ENCODE measurements around the gene NOLC1.

- TF ChIP-seq JUND (IDR thresholded peaks at IDR 0.05) (no peak), CTCF (IDR thresholded peaks at IDR 0.05; ENCODE audit: low read depth, low read length, missing input control) (no peak), YY1 (IDR thresholded peaks at IDR 0.05) (no peak), RXRA (IDR thresholded peaks at IDR 0.05) (no peak), HNF4A (conservative IDR thresholded peaks at IDR 0.05) (no peak), GABPA (IDR thresholded peaks at IDR 0.05 in 1 of 2, conservative IDR thresholded peaks at IDR 0.05 in 1 of 2) (no peak)
These were observed 39.9 kb upstream of the NOLC1 start for GRCh38 chr10:102112210-102112817.

All from liver (tissue), 3 donors.